CD4-positive, alpha-beta T cell treated with Interleukin-6 at 100 ng/mL for 8 hours (primary cell): ENCODE data around the gene TLX1.

ENCODE experiments used
- DNase-seq: peaks from one replicate; pipeline ENCODE4 v3.0.0-alpha.2; 2020; ENCODE audit warnings: mixed read lengths, low spot score

Gene TLX1

GRCh38 chr10:101134299-101135127 is 3.4 kb downstream of the TLX1 start:
- DNase-seq, result no peak

- no peak for DNase-seq
These were observed 4.3 kb downstream of the TLX1 start for GRCh38 chr10:101135141-101136006.

GRCh38 chr10:101136007-101136707 is 5.1 kb downstream of the TLX1 start:
- no peak for DNase-seq

- DNase-seq, result no peak
These were observed 5.6 kb downstream of the TLX1 start for GRCh38 chr10:101136708-101137121.

- no peak for DNase-seq
These were observed 6.2 kb downstream of the TLX1 start for GRCh38 chr10:101137271-101137670.

GRCh38 chr10:101138788-101139420 is 7.8 kb downstream of the TLX1 start:
- no peak for DNase-seq

- DNase-seq, result no peak
These were observed 8.4 kb downstream of the TLX1 start for GRCh38 chr10:101139421-101139911.

- no peak for DNase-seq
These were observed 9.2 kb downstream of the TLX1 start for GRCh38 chr10:101140084-101140949.

GRCh38 chr10:101140950-101141615 is 10.0 kb downstream of the TLX1 start:
- DNase-seq, result no peak

GRCh38 chr10:101141616-101142532 is 10.8 kb downstream of the TLX1 start:
- peak; percentile 76 for DNase-seq

GRCh38 chr10:101142533-101143344 is 11.6 kb downstream of the TLX1 start:
- no peak for DNase-seq

GRCh38 chr10:101143345-101143630 is 12.2 kb downstream of the TLX1 start:
- DNase-seq, result no peak

GRCh38 chr10:101144053-101144452 is 13.0 kb downstream of the TLX1 start:
- no peak for DNase-seq

- DNase-seq, result no peak
These were observed 14.0 kb downstream of the TLX1 start for GRCh38 chr10:101145145-101145544.

GRCh38 chr10:101145750-101146391 is 14.8 kb downstream of the TLX1 start:
- no peak for DNase-seq

- DNase-seq, result no peak
These were observed 15.5 kb downstream of the TLX1 start for GRCh38 chr10:101146392-101147251.

GRCh38 chr10:101151395-101151794 is 20.3 kb downstream of the TLX1 start:
- no peak for DNase-seq
